NCI-H2196 treated with DMSO at 0.1 percent for 48 hours (cell line): Measurements from ENCODE around the gene DENND5B.

Source experiments
- DNase-seq: peaks from one replicate; lab custom pipeline; 2025; ENCODE audit not compliant: unreplicated experiment; lab: John Stamatoyannopoulos, UW

DENND5B gene

GRCh38 chr12:31342286-31342685 lies 248.7 kb downstream of the DENND5B start:
- no peak for DNase-seq

GRCh38 chr12:31339831-31340622 lies 250.9 kb downstream of the DENND5B start:
- no peak for DNase-seq

- no peak for DNase-seq
Observed at GRCh38 chr12:31337952-31338351, 253.0 kb downstream of the DENND5B start.
